CD4-positive, alpha-beta memory T cell (primary cell): Measurements from ENCODE around the gene ZNF423. TPM values are rescaled to one million over a fixed set of nuclear protein-coding genes. Genes with fewer than 3 reads are reported as not detected.

Source experiments
- CTCF ChIA-PET: fragments of 350-600 bp; sonication (Branson Sonifier 250); formaldehyde crosslinking; loops from one replicate; lab custom pipeline; 2021; ENCODE audit warnings: inconsistent platforms; ENCODE audit not compliant: partially characterized antibody; lab: Charles Lee
- POLR2A ChIA-PET: fragments of 350-600 bp; sonication (Branson Sonifier 250); formaldehyde crosslinking; loops from one replicate; lab custom pipeline; 2021; ENCODE audit not compliant: partially characterized antibody; lab: Charles Lee
- DNase-seq, 5 donors: peaks; one replicate each; pipeline versions ENCODE4 v3.0.0 to v3.0.0-alpha.2; 2020 to 2022; ENCODE audit warnings: mixed read lengths in 1 of 5
- H3K27ac ChIP-seq: one replicate; pipeline ENCODE4 v1.7.0; 2013; ENCODE audit warnings: low read depth, low read length
- H3K27me3 ChIP-seq: 2 replicates; pipeline ENCODE4 v1.7.0; 2013; ENCODE audit warnings: mild to moderate bottlenecking, low read length, moderate library complexity; ENCODE audit not compliant: insufficient read depth
- H3K36me3 ChIP-seq: 2 replicates; pipeline ENCODE4 v1.7.0; 2013; ENCODE audit warnings: mild to moderate bottlenecking, low read length, moderate library complexity; ENCODE audit not compliant: insufficient read depth
- H3K4me1 ChIP-seq: 2 replicates; pipeline ENCODE4 v1.7.0; 2013; ENCODE audit warnings: mild to moderate bottlenecking, low read length, moderate library complexity; ENCODE audit not compliant: insufficient read depth
- H3K4me3 ChIP-seq, 2 donors: one replicate each; pipeline ENCODE4 v1.7.0; 2013; ENCODE audit warnings: low read length in 2 of 2, mild to moderate bottlenecking in 1 of 2
- H3K9me3 ChIP-seq, 2 donors: one replicate each; pipeline ENCODE4 v1.7.0; 2013; ENCODE audit warnings: low read length in 2 of 2, control low read depth in 1 of 2; ENCODE audit not compliant: control insufficient read depth in 1 of 2
- H3K27ac Mint-ChIP-seq, 7 donors: one replicate each; pipeline ENCODE4 v1.8.0; 2020 to 2021; ENCODE audit warnings: mixed read lengths in 7 of 7, mild to moderate bottlenecking in 6 of 7, inconsistent platforms in 3 of 7, moderate library complexity in 3 of 7
- H3K27me3 Mint-ChIP-seq, 2 donors: one replicate each; pipeline ENCODE4 v1.8.0; 2020 to 2021; ENCODE audit warnings: mixed read lengths in 2 of 2
- H3K36me3 Mint-ChIP-seq, 2 donors: one replicate each; pipeline ENCODE4 v1.8.0; 2020 to 2021; ENCODE audit warnings: mixed read lengths in 2 of 2, inconsistent platforms in 1 of 2, mild to moderate bottlenecking in 1 of 2
- H3K4me1 Mint-ChIP-seq, 4 donors: one replicate each; pipeline ENCODE4 v1.8.0; 2020 to 2021; ENCODE audit warnings: mixed read lengths in 4 of 4, mild to moderate bottlenecking in 1 of 4
- H3K4me3 Mint-ChIP-seq, 8 donors: one replicate each; pipeline ENCODE4 v1.8.0; 2020 to 2021; ENCODE audit warnings: mixed read lengths in 8 of 8, mild to moderate bottlenecking in 7 of 8, moderate library complexity in 6 of 8, inconsistent platforms in 3 of 8
- H3K9me3 Mint-ChIP-seq, 8 donors: one replicate each; pipeline ENCODE4 v1.8.0; 2020 to 2021; ENCODE audit warnings: mixed read lengths in 8 of 8, mild to moderate bottlenecking in 5 of 8, inconsistent platforms in 3 of 8, moderate library complexity in 1 of 8
- intact Hi-C: fragments of 100-400 bp; cut with micrococcal nuclease; formaldehyde crosslinking; loops from one replicate; pipeline ENCODE4 v1.15.1; 2023
- polyA plus RNA-seq, 2 donors: library from polyadenylated mRNA; unstranded; fragments of 300-500 nt; fragmentation: Illumina TruSeq; gene quantifications; one replicate each; pipeline ENCODE4 v1.2.3, GENCODE V29; 2021
- total RNA-seq, 2 experiments: library from RNA; stranded (reverse); gene quantifications; one replicate each; pipeline ENCODE4 v1.2.3, GENCODE V29; 2021

Gene ZNF423
- total and polyA plus RNA-seq, 4 experiments from 2014 or later: not detected

DNA sequence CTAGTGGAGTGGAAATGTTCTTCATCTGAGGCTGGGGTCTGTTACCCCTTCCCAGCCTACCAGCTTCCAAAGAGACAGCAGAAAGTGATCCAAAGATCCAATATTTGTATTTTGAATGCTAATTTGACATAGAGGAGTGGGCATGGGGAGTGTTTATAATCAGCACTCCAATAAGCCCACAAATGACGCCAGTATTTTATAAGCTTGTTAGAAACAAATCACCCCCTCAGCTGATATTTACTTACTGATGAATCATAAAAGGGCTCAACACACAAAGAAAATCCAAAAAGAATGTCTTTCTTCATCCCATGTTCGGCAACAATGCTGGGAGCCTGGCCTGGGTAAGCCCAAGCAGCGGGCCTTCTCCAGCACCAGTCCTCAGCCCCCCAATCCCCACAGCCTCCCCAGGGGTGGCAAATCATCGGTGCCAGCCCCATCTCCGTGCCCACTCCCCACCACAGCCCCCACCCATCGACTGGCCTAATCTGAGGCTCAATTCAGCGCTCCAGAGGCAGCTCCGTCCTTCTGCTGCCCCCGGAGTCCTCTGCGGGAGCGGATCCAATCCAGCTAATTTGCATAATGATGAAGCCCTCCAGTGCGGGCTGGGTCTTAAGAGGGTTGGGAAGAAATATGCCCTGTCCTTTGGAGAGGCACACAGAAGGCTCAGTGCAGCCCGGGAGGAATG is 312.8 kb downstream of the ZNF423 start:
- H3K27me3 ChIP-seq: no peaks in the 10 kb centered on the region
- H3K36me3 ChIP-seq: no peaks in the 10 kb centered on the region
- CTCF ChIA-PET: no interaction called here
- H3K9me3 ChIP-seq: no peaks in the 10 kb centered on the region
- DNase-seq: no peak
- no peaks in the 10 kb centered on the region for H3K36me3 Mint-ChIP-seq
- no peaks in the 10 kb centered on the region for H3K4me1 Mint-ChIP-seq
- H3K27me3 Mint-ChIP-seq: peaks cover 2% of the 10 kb centered on the region in 2 donors
- no peaks in the 10 kb centered on the region for H3K4me1 ChIP-seq
- H3K9me3 Mint-ChIP-seq: peaks cover 0 to 4% (median 0%) of the 10 kb centered on the region in 8 donors
- intact Hi-C loops: no loop called here
- no peak overlapping the region for H3K27ac Mint-ChIP-seq
- no peak overlapping the region for H3K4me3 Mint-ChIP-seq
- POLR2A ChIA-PET: no interaction called here
- H3K27ac ChIP-seq: no peak overlapping the region
- H3K4me3 ChIP-seq: no peak overlapping the region

DNA sequence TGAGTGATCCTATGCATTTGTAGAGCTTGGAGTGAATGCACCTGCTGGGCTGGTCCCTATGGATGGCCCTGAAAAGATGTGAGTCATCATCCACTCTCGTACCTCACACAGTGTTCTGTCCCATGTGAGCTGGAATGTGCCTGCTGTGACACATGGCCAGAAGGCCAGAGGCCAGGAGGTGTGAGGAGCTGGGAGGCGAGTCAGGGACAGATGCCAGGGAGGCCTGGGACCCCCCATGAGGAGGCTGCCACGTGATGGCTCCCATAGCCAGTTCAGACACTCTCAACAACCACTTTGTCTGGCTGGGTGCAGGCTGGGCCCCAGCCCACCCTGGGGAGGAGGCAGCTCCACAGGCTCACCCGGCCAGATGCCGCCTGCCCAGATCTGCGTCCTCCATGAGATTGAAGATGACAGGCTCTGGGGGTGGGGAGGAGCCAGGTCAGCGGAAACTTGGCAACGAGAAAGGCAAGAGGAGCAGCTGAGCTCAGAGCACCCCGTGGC is 313.5 kb downstream of the ZNF423 start:
- no peak overlapping the region for H3K27ac Mint-ChIP-seq
- CTCF ChIA-PET: no interaction called here
- H3K9me3 ChIP-seq: no peaks in the 10 kb centered on the region
- H3K4me1 ChIP-seq: no peaks in the 10 kb centered on the region
- POLR2A ChIA-PET: no interaction called here
- no peak overlapping the region for H3K27ac ChIP-seq
- intact Hi-C loops: no loop called here
- H3K27me3 Mint-ChIP-seq: peaks cover 4% of the 10 kb centered on the region in 2 donors
- no peak overlapping the region for H3K4me3 Mint-ChIP-seq
- H3K27me3 ChIP-seq: no peaks in the 10 kb centered on the region
- H3K36me3 Mint-ChIP-seq: no peaks in the 10 kb centered on the region
- H3K9me3 Mint-ChIP-seq: peaks cover 0 to 4% (median 0%) of the 10 kb centered on the region in 8 donors
- H3K4me3 ChIP-seq: no peak overlapping the region
- H3K36me3 ChIP-seq: no peaks in the 10 kb centered on the region
- no peaks in the 10 kb centered on the region for H3K4me1 Mint-ChIP-seq
- DNase-seq: no peak

DNA sequence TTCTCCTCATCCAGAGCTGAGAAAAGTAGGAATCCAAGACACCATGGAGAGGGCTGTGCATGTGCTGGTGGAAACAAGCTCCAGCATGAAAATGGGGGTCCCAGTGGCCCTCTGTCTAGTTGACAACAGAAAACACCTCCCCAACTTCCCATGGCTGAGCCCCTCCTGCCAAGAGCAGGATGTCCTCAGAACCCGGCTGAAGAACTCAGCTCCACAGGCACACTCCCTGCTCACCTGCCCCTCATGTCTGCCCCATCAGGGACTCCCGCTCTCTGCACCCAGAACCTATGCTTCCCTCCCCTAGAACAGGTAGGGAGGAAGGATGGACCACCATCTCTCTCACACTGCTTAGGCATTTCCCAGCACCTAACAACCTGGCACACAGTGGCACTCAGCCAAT is 315.1 kb downstream of the ZNF423 start:
- ChIA-PET POLR2A (no interaction called here), CTCF (interaction anchor here (0.9 kb wide), 1 partner anchor 9 kb away, joined by 3 read pairs; no protein-coding TSS in a partner anchor)
- Mint-ChIP-seq H3K9me3 (peaks cover 0 to 4% (median 0%) of the 10 kb centered on the region in 8 donors), H3K4me3 (no peak overlapping the region), H3K27ac (no peak overlapping the region), H3K36me3 (no peaks in the 10 kb centered on the region), H3K4me1 (no peaks in the 10 kb centered on the region), H3K27me3 (peaks cover 1 to 4% of the 10 kb centered on the region in 2 donors)
- H3K4me1 ChIP-seq: no peaks in the 10 kb centered on the region
- DNase-seq: no peak
- no peak overlapping the region for H3K4me3 ChIP-seq
- H3K36me3 ChIP-seq: no peaks in the 10 kb centered on the region
- no peaks in the 10 kb centered on the region for H3K9me3 ChIP-seq
- intact Hi-C loops: no loop called here
- no peaks in the 10 kb centered on the region for H3K27me3 ChIP-seq
- H3K27ac ChIP-seq: no peak overlapping the region

DNA sequence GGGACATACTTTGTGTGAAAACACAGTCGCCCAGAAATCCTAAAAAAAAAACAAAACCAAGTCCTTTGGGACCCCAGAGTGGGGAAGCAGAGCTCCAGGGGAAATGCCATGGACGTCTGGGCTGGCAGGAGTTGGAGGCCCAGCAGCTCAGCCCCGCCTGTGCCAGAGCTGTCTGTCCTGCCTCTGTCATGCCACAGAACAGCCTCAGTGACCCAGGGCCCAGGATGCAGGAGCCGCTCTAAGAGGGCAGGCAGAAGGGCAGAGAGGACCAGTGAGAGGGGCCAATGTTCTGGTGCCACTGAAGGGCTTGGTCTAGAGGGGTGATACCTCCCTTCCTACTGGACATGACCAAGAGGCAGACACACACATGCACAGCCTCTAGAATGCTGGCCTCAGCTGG is 316.2 kb downstream of the ZNF423 start:
- H3K27me3 Mint-ChIP-seq: peaks cover 1 to 4% of the 10 kb centered on the region in 2 donors
- H3K36me3 Mint-ChIP-seq: no peaks in the 10 kb centered on the region
- no peak overlapping the region for H3K27ac ChIP-seq
- H3K4me1 Mint-ChIP-seq: no peaks in the 10 kb centered on the region
- intact Hi-C loops: no loop called here
- ChIA-PET CTCF (no interaction called here), POLR2A (no interaction called here)
- no peak overlapping the region for H3K4me3 ChIP-seq
- H3K4me3 Mint-ChIP-seq: no peak overlapping the region
- no peak for DNase-seq
- H3K4me1 ChIP-seq: no peaks in the 10 kb centered on the region
- H3K27me3 ChIP-seq: no peaks in the 10 kb centered on the region
- peaks cover 0 to 4% (median 0%) of the 10 kb centered on the region in 8 donors for H3K9me3 Mint-ChIP-seq
- H3K36me3 ChIP-seq: no peaks in the 10 kb centered on the region
- H3K9me3 ChIP-seq: no peaks in the 10 kb centered on the region
- H3K27ac Mint-ChIP-seq: no peak overlapping the region

DNA sequence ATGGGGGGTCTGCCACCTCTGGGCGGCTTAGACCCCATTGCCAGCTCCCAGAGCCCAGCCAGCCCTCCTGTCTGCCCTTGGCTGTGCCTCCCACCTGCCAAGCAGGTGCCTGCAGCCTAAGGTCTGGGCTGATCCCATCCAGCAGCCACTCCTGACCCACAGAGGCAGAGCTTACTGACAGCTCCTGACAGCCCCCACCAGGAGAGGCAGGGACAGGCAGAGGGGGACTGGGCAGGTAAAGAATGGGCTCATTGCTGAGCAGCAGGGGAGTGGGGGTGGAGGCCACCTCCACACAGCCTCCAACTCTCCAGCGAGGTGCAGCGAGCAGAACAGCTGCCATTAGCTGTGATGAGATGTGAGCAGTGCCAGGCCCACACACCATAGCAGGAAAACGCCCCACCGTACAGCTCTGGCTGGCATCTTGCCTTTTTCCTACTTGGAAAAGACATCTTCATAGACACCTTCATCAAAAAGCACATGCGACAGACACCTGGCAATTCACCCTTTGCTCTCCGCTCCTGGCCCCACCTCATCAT is 317.9 kb downstream of the ZNF423 start:
- intact Hi-C loops: no loop called here
- POLR2A ChIA-PET: no interaction called here
- H3K27me3 Mint-ChIP-seq: peaks cover 1 to 4% of the 10 kb centered on the region in 2 donors

DNA sequence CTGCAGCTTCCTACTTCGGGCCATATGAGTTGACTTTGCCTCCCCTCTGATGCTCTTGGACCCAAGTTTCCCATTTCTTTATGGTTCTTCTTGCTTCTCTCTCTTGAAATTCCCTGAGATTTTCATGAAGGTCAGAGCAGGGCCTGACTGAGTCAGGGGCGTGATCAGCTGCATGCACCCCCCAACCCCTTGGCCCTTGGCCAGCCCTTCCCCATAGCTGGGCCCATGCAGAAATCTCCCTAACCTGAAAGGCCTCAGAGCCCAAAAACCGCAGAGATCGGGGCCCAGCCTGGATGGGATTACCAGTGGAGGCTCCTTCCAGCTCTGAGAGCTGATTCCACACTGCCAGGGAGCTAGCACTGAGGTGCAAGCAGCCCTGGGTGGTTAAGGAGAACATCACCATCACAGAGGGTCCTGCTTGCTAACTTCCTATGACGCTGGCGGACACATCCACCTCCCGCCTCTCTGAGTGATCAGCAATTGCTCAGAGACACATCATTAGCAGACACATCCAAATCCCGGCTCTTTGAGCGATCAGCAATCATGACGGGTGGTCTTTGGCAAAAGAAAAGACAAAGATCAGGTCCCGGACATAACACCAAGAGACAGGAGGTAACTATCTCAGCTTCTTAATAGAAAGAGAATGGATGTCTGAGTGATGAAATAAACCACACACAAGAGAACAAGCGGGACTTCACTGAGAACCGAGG is 320.9 kb downstream of the ZNF423 start:
- Mint-ChIP-seq H3K36me3 (no peaks in the 10 kb centered on the region), H3K4me3 (no peak overlapping the region), H3K4me1 (no peaks in the 10 kb centered on the region), H3K9me3 (no peaks in the 10 kb centered on the region), H3K27ac (peak overlapping the region in 2 of 7 donors; percentile 20 to 44), H3K27me3 (peaks cover 1 to 2% of the 10 kb centered on the region in 2 donors)
- no peaks in the 10 kb centered on the region for H3K9me3 ChIP-seq
- H3K4me3 ChIP-seq: no peak overlapping the region
- ChIA-PET POLR2A (no interaction called here), CTCF (no interaction called here)
- H3K27me3 ChIP-seq: no peaks in the 10 kb centered on the region
- DNase-seq: peak in 1 of 5 donors; percentile 9
- no peaks in the 10 kb centered on the region for H3K4me1 ChIP-seq
- H3K36me3 ChIP-seq: no peaks in the 10 kb centered on the region
- intact Hi-C loops: no loop called here
- H3K27ac ChIP-seq: no peak overlapping the region

More for the DNA sequence above, 317.9 kb downstream of the ZNF423 start:
- Mint-ChIP-seq H3K27ac (peak overlapping the region in 1 of 7 donors; percentile 34), H3K9me3 (peaks cover 0 to 4% (median 0%) of the 10 kb centered on the region in 8 donors), H3K4me3 (no peak overlapping the region), H3K4me1 (no peaks in the 10 kb centered on the region), H3K36me3 (no peaks in the 10 kb centered on the region)
- DNase-seq: no peak
- no peaks in the 10 kb centered on the region for H3K9me3 ChIP-seq
- CTCF ChIA-PET: no interaction called here
- H3K27me3 ChIP-seq: no peaks in the 10 kb centered on the region
- no peak overlapping the region for H3K27ac ChIP-seq
- H3K36me3 ChIP-seq: no peaks in the 10 kb centered on the region
- no peaks in the 10 kb centered on the region for H3K4me1 ChIP-seq
- H3K4me3 ChIP-seq: no peak overlapping the region

DNA sequence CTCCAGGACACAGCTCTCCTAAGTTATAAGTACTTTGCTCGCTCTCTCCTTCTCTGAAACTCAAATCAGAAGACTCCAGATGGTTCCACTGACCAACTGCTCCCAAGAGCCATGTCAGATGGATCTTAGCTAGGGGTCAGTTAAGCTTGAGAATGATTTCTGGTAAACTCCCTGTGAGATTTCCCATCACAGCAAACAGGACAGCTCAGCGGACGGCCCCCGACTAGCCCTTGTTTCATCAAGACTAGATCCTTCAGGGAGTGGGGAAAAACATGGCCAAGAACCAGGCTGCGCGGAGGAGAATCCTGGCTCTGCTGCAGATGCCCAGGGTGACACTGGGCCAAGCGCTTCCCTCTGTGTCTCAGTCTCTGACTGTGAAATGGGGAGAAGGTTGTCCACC is 322.5 kb downstream of the ZNF423 start:
- Histone ChIP-seq H3K27me3 (no peaks in the 10 kb centered on the region), H3K4me1 (no peaks in the 10 kb centered on the region), H3K9me3 (no peaks in the 10 kb centered on the region), H3K4me3 (no peak overlapping the region), H3K36me3 (no peaks in the 10 kb centered on the region), H3K27ac (no peak overlapping the region)
- DNase-seq: no peak
- POLR2A ChIA-PET: no interaction called here
- peak overlapping the region in 1 of 7 donors; percentile 70 for H3K27ac Mint-ChIP-seq
- intact Hi-C loops: no loop called here
- peaks cover 1 to 2% of the 10 kb centered on the region in 2 donors for H3K27me3 Mint-ChIP-seq
- peaks cover 0 to under 1% (median 0%) of the 10 kb centered on the region in 4 donors for H3K4me1 Mint-ChIP-seq
- no peaks in the 10 kb centered on the region for H3K9me3 Mint-ChIP-seq
- no peaks in the 10 kb centered on the region for H3K36me3 Mint-ChIP-seq
- CTCF ChIA-PET: no interaction called here
- H3K4me3 Mint-ChIP-seq: no peak overlapping the region
